ENCODE data around the gene SCRN2. TPM values are rescaled to one million over a fixed set of nuclear protein-coding genes. Genes with fewer than 3 reads are reported as not detected.
A peak's percentile ranks its signal among the peaks of the same experiment; 100 is the strongest.

SCRN2 gene
- total and polyA plus RNA-seq, 8 donors = 26.4 to 47.7 (median 39.0) TPM

- ATAC-seq (peak; percentile 97), DNase-seq (peak in 3 of 4 donors; percentile 66 to 94 (median 79))
- Histone ChIP-seq H3K27ac (peak within 1 kb of the TSS in 1 of 2 donors; percentile 55), H3K36me3 (no peaks in the 10 kb centered on the region), H3K27me3 (peaks cover 54 to 100% of the 10 kb centered on the region in 2 donors), H3K4me1 (peaks cover 0 to 26% of the 10 kb centered on the region in 2 donors), H3K4me3 (peak within 1 kb of the TSS; percentile 24 to 35), H3K9me3 (no peaks in the 10 kb centered on the region)
- intact Hi-C loops (cut with DNase I) = no loop called here
- no peak for TF ChIP-seq CTCF (IDR thresholded peaks at IDR 0.05)
Measured at GRCh38 chr17:47850692-47851573, 9.9 kb upstream of the SCRN2 start, which contains the start of gene SP6. Gene SP6, minus strand, starts transcription at chr17:47851163. Its CDS starts 2,734 bp downstream, at chr17:47848429.

- intact Hi-C loops (cut with DNase I) = no loop called here
- H3K4me3 ChIP-seq = peak overlapping the region; percentile 24 to 35
- DNase-seq (no peak), ATAC-seq (peak; percentile 8)
- TF ChIP-seq CTCF (IDR thresholded peaks at IDR 0.05) = no peak
- H3K27ac ChIP-seq = peak overlapping the region in 1 of 2 donors; percentile 55
- no peaks in the 10 kb centered on the region for H3K9me3 ChIP-seq
- H3K27me3 ChIP-seq = peaks cover 51 to 100% of the 10 kb centered on the region in 2 donors
- H3K4me1 ChIP-seq = peaks cover 0 to 26% of the 10 kb centered on the region in 2 donors
- H3K36me3 ChIP-seq = no peaks in the 10 kb centered on the region
Measured at GRCh38 chr17:47850373-47850691, 9.3 kb upstream of the SCRN2 start.

- H3K27me3 ChIP-seq = peaks cover 42 to 90% of the 10 kb centered on the region in 2 donors
- H3K36me3 ChIP-seq = no peaks in the 10 kb centered on the region
- intact Hi-C loops (cut with DNase I) = no loop called here
- H3K4me1 ChIP-seq = peaks cover 0 to 43% of the 10 kb centered on the region in 2 donors
- no peak for ATAC-seq
- H3K4me3 ChIP-seq = no peak overlapping the region
- TF ChIP-seq CTCF (IDR thresholded peaks at IDR 0.05) = no peak
- no peak overlapping the region for H3K27ac ChIP-seq
- no peaks in the 10 kb centered on the region for H3K9me3 ChIP-seq
- DNase-seq = no peak
Measured at GRCh38 chr17:47848198-47848513, 7.1 kb upstream of the SCRN2 start.

- Histone ChIP-seq H3K27ac (no peak overlapping the region), H3K36me3 (no peaks in the 10 kb centered on the region), H3K4me1 (peaks cover 0 to 48% of the 10 kb centered on the region in 2 donors), H3K9me3 (no peaks in the 10 kb centered on the region), H3K4me3 (no peak overlapping the region), H3K27me3 (peaks cover 36 to 84% of the 10 kb centered on the region in 2 donors)
- intact Hi-C loops (cut with DNase I) = no loop called here
- TF ChIP-seq CTCF (IDR thresholded peaks at IDR 0.05) = peak in 1 of 2 donors; percentile 3
- no peak for ATAC-seq
- DNase-seq = peak in 1 of 4 donors; percentile 73
Measured at GRCh38 chr17:47847341-47848197, 6.5 kb upstream of the SCRN2 start.
